GM21723 (cell line): ENCODE results near the gene UNK.
A peak's percentile ranks its signal among the peaks of the same experiment; 100 is the strongest.

Experiments
- ATAC-seq: cut with Tn5 transposase; IDR thresholded peaks from one replicate; pipeline ENCODE4 v1.9.1; 2021; ENCODE audit warnings: mild to moderate bottlenecking, moderate library complexity; ENCODE audit not compliant: unreplicated experiment

The UNK gene

DNA sequence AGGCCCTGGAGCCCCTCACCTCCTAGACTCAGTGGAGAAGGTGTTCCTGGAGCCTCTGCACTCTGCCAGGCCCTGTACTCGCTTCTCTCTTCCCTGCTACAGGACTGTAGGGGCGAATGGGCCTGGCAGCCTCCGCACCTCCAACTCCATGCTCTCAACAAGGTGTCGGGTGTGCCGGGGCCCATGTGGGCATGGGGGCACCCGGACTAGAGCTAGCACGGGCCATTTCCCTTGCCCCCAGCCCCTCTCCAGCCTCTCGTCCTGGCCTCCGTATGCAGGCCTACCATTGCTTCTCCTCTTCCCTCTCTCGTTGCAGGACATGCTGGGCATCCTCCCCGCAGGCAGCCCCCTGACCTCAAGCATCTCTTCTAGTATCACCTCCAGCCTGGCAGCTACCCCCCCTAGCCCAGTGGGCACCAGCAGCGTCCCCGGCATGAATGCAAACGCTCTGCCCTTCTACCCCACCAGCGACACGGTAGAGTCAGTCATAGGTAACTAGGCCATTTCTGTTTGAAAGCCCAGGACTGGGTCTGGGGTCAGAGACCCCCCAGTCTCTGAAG lies 33.8 kb downstream of the UNK start:
- no peak for ATAC-seq

- no peak for ATAC-seq
Observed at GRCh38 chr17:75819116-75819515, 34.5 kb downstream of the UNK start.

DNA sequence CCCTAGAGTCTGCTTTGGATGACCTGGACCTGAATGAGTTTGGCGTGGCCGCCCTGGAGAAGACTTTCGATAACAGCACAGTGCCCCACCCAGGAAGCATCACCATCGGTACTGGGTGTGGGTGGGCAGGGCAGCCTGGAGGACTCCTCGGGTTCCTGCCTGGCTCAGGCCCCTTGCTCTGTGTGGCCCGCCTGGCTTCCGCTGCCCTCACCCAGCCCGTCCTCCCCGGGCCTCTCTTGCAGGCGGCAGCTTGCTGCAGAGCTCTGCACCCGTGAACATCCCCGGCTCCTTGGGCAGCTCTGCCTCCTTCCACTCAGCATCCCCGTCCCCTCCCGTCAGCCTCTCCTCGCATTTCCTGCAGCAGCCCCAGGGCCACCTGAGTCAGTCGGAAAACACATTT lies 35.1 kb downstream of the UNK start:
- ATAC-seq, result no peak

- ATAC-seq, result no peak
Observed at GRCh38 chr17:75820094-75821080, 35.8 kb downstream of the UNK start.

DNA sequence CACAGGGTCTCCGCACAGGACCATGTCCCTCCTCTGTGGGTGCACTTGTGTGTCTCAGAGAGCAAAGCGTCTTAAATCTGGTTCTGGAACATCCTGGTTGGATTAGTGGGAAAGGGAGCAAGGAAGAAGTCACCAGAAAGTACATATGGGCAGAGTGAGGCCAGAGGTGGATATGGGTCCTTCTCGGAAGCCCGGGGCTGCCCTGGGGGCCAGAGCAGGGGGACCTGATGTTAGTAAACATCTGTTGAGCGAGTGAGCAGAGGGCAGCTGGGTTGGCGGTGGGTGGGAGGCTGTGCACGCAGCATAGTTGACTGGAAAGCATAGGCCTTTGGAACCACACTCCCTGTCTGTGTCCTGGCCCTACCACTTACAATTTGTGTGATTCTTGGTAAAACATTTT lies 36.9 kb downstream of the UNK start:
- no peak for ATAC-seq

GRCh38 chr17:75822119-75822799 lies 37.7 kb downstream of the UNK start:
- no peak for ATAC-seq

DNA sequence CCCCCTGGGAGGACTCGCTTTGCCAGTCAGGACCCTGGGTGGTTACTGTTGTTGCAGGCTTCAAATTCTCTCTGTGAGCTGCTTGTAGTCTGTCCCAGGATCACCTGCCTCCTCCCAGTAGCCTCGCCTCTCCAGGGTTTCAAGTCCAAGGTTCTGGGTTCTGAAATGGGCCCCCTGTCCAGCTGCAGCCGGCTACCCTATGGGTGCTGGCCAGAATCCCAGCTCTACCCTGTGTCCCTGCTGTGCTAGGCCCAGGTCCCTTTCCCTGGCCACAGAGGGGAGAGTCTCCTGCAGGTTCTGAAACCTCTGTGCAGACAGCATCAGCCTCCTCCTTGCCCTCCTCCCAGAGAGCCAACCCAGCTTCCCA lies 38.2 kb downstream of the UNK start:
- ATAC-seq, result no peak

DNA sequence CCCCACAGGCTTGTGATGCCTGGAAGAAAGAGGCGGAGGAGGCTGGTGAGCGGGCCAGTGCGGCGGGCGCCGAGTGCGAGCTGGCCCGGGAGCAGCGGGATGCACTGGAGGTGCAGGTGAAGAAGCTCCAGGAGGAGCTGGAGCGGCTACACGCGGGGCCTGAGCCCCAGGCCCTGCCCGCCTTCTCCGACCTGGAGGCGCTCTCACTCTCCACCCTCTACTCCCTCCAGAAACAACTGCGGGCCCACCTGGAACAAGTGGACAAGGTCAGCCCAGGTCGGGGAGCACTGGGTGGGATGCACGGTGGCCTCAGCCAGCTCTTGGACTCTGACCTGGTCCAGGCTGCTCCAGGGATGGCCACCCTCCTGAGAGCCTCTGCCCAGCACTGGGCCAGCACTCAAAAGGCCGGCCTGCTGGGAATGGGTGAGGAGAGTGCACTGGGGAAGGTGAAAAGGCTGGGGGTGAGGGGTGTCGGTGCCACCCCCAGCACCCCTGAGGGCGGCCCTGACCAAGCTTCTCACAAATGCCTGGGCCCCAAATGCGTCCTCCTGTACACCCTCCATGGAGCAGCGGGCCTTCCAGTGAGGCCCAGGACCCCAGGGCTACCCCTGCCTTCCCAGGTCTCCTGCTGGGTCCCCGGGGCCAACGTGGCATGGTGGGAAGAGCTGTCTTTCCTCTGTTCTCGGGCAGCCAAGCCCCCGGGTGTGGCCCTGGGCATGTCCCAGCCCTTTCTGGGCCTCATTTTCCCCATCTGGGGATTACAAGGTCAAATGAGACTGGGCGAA lies 38.8 kb downstream of the UNK start:
- ATAC-seq, result no peak

DNA sequence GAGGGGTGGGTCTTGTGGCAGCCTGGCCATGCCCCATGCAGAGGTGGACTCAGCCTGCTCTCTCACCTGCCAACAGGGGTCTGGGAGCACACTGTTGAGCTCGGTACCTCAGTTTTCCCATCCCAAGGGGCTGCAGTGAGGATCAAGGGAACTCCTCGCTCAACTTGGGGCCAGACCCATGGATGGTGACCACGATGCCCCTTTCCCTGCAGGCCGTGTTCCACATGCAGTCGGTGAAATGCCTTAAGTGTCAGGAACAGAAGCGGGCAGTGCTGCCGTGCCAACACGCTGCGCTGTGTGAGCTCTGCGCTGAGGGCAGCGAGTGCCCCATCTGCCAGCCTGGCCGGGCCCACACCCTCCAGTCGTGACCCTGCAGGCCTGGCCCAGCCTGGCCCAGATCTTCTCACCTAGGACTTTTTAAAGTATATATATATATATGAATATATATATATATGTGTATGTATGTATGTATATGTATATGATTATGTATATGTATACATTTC lies 39.5 kb downstream of the UNK start:
- no peak for ATAC-seq

- ATAC-seq, result no peak
Observed at GRCh38 chr17:75824666-75825065, 40.1 kb downstream of the UNK start.

GRCh38 chr17:75825149-75825552 lies 40.5 kb downstream of the UNK start:
- no peak for ATAC-seq

- ATAC-seq, result no peak
Observed at GRCh38 chr17:75825748-75826370, 41.3 kb downstream of the UNK start.

- no peak for ATAC-seq
Observed at GRCh38 chr17:75826561-75827307, 42.1 kb downstream of the UNK start.

- peak; percentile 62 for ATAC-seq
Observed at GRCh38 chr17:75827308-75828075, 42.9 kb downstream of the UNK start.

GRCh38 chr17:75828076-75828400 lies 43.4 kb downstream of the UNK start:
- peak; percentile 8 for ATAC-seq

GRCh38 chr17:75828741-75829140 lies 44.1 kb downstream of the UNK start:
- no peak for ATAC-seq

DNA sequence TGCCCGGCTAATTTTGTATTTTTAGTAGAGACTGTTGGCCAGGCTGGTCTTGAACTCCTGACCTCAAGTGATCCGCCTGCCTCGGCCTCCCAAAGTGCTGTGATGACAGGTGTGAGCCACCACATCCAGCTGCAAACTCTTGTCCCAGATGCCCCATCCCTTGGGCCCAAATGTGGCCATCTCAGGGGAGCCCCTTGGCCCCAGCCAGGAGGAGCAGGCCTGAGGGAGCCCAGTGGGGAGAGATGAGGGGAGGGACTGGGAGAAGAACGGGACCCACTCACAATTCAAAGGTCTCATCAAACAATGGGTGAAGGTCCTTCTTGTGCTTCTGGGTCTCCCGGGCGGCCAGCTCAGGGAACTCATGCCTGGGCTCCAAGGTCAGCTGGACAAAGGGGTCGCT lies 45.1 kb downstream of the UNK start:
- no peak for ATAC-seq

DNA sequence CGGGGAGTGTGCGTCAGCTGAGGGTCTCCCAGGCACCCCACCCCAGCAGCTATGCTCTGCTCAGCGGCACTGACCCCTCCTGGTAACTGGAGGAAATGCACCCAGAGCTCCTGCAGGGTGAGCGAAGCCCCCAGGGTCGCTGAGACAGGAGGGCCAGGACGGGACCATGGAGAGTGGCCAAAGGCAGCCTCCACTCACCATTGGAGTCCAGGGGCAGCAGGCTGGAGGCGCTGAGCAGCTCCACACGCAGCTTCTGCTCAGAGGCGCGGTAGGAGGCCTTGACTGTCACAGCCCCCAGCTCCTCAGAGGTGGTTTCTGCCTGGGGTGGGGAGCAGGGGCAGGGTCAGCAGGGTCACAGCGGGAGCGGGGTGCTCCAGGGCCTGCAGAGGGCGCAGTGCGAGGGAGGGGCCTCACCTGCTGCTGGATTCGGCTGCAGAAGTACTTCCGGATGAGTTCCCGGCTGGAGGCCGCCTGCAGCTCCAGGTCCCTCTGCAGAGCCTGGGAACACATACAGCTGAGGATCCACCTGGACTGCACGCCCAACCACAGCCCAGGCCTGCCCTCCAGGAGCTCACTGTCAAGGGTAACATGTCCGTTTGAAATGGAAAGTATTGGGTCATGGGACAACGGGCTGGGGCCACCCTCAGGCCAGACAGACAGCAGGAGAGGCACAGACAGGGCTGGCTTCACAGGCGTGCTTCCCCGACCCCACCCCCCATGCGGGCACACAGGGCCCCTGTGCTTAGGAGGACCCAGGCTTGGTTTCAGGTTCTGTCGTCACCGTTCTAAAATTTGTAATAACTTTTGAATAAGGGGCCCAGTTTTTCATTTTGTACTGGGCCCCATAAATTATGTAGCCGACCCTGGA lies 45.8 kb downstream of the UNK start:
- no peak for ATAC-seq
